DMS53 treated with DMSO at 0.1 percent for 48 hours (cell line): Measurements from ENCODE around the gene GAGE12E.
"Not testable (repeated sequence)": the region's sequence is repeated elsewhere in the genome, so short reads cannot be mapped to it uniquely, and the experiment has no call there.

Source experiments
- DNase-seq: peaks from one replicate; lab custom pipeline; 2025; ENCODE audit not compliant: unreplicated experiment; lab: John Stamatoyannopoulos, UW

Gene GAGE12E

GRCh38 chrX:49550989-49551388 is at the start of gene GAGE12E:
Gene GAGE12E (plus strand): TSS chrX:49551289. CDS start chrX:49552444, 1,155 bp downstream.
- DNase-seq = not testable (repeated sequence)

GRCh38 chrX:49531877-49532276 is 19.2 kb upstream of the GAGE12E start, which contains the start of gene GAGE12C:
Gene GAGE12C (plus strand): TSS chrX:49532177. CDS start chrX:49533332, 1,155 bp downstream.
- DNase-seq = not testable (repeated sequence)

- DNase-seq = not testable (repeated sequence)
Measured at GRCh38 chrX:49541433-49541832, 9.7 kb upstream of the GAGE12E start, which contains the start of gene GAGE12D. Gene GAGE12D (plus strand): TSS chrX:49541733. CDS start chrX:49542888, 1,155 bp downstream.

GRCh38 chrX:49560542-49560941 is 9.5 kb downstream of the GAGE12E start, which contains the start of gene GAGE12F:
Gene GAGE12F (plus strand): TSS chrX:49560842. CDS start chrX:49561997, 1,155 bp downstream.
- not testable (repeated sequence) for DNase-seq

- DNase-seq = not testable (repeated sequence)
Measured at GRCh38 chrX:49568728-49569127, 17.6 kb downstream of the GAGE12E start.

- DNase-seq = not testable (repeated sequence)
Measured at GRCh38 chrX:49569152-49569551, 18.1 kb downstream of the GAGE12E start.

GRCh38 chrX:49570100-49570499 is 19.0 kb downstream of the GAGE12E start, which contains the start of gene GAGE12G:
Gene GAGE12G (plus strand): TSS chrX:49570400. CDS start chrX:49571555, 1,155 bp downstream.
- DNase-seq = not testable (repeated sequence)

GRCh38 chrX:49579649-49580048 is 28.6 kb downstream of the GAGE12E start, which contains the start of gene GAGE12H:
Gene GAGE12H (plus strand): TSS chrX:49579949. CDS start chrX:49581104, 1,155 bp downstream.
- not testable (repeated sequence) for DNase-seq

- DNase-seq = not testable (repeated sequence)
Measured at GRCh38 chrX:49589196-49589595, 38.1 kb downstream of the GAGE12E start, which contains the start of gene GAGE2A. Gene GAGE2A (plus strand): TSS chrX:49589496. CDS start chrX:49590651, 1,155 bp downstream.

- not testable (repeated sequence) for DNase-seq
Measured at GRCh38 chrX:49589769-49590478, 38.8 kb downstream of the GAGE12E start.

- not testable (repeated sequence) for DNase-seq
Measured at GRCh38 chrX:49590488-49590887, 39.4 kb downstream of the GAGE12E start.

- DNase-seq = not testable (repeated sequence)
Measured at GRCh38 chrX:49598720-49599119, 47.6 kb downstream of the GAGE12E start, which contains the start of gene GAGE1. Gene GAGE1 (plus strand): TSS chrX:49599020. CDS start chrX:49600175, 1,155 bp downstream.
